ENCODE data around the gene LRRC32.

Gene LRRC32

DNA sequence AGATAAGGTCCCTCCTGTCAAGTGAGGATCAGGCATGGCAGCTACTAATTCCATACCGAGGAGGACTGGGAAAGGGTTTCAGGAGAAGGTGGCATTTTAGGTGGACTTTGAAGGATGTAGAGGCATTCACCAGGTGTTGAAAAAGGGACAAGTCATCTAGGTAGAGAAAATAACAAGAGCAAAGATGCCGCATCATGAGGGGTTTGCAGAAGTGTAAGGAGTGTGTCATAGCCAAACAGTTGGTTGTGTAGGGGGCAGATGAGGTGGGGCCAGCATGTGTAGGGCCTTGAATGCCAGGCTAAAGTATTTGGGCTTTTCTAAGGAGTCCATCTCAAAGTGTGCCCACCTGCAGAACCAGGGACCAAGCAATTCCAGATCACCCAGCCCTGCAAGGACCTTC, 11.6 kb upstream of the LRRC32 start:
- no peak for DNase-seq

DNA sequence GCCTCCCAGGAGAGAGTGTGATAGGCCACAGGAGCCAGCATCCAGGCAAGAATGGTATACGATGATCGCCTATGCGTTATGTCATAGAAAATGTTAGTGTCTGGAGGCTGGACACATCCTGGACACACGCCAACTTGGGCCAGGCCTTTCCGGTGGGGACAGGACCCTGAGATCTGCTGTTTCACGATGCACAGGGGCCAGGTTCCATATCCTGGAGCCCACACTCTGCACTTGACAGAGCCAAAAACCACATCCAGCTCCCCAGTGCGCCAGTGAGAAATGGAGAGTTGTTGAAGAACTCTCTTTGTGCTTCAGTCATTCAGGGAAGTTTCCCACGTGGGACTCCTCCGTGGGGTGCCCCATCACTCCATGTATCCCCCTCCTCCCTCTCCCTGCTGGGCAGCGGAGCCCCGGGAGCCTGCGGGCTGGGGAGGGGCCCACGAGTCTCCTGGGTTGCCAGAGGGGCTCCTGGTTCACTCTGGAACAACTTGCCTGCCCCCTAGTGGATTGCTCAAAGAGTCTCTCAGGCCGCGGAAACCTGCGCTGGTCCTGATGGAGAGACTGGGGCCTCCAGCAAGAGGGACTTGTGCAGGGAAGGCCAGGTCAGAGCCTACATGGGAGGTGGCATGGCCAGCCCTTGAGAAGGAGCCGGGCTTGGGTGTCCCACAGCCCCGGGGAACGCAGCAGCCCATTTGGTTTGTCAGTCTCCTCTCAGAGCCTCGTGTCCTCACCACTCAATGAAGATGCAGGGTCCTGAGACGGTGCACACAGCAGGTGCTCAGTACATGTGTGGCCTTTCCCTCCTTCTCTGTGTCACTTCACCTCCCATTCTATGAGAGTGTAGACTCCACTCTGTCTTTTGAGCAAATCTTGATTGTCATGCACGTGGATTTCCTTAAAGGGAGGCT, 10.2 kb upstream of the LRRC32 start:
- DNase-seq = peak in 50 of 58 donors; percentile 2 to 69 (median 28)

DNA sequence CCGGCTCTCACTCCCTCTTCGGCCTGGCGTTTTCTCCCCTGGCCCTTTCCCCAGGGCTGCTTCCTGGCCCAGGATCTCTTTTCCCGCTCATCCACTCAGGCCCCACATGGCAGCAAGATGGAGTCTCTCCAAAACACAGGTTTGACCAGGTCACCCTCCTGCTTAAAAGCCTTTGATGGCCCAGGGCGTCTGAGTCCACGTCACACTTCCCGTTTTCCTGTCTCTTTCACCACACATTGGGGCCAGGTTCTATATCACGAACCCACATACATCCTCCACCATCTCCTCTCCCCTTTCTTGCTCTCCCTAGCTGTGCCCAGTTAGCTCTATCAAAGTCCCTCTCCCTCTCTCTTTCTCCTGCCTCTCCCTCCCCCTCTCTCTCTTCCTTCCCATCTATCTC, 7.8 kb upstream of the LRRC32 start:
- DNase-seq = no peak

DNA sequence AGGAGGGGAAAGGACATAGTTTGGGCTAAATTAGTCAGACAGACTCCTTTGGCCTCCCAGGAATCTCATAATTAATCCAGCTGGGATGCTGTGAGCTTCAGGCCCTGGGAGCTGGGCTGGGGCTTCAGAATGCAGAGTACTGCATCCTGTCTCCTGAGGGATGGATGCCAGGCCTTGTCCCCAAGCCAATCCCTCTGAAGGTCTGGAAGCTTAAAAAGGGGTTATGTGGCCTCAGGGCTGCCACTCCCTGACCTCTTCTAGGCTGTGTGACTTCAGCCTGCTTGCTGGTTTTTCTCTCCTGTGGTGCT, 6.9 kb upstream of the LRRC32 start:
- no peak for DNase-seq

DNA sequence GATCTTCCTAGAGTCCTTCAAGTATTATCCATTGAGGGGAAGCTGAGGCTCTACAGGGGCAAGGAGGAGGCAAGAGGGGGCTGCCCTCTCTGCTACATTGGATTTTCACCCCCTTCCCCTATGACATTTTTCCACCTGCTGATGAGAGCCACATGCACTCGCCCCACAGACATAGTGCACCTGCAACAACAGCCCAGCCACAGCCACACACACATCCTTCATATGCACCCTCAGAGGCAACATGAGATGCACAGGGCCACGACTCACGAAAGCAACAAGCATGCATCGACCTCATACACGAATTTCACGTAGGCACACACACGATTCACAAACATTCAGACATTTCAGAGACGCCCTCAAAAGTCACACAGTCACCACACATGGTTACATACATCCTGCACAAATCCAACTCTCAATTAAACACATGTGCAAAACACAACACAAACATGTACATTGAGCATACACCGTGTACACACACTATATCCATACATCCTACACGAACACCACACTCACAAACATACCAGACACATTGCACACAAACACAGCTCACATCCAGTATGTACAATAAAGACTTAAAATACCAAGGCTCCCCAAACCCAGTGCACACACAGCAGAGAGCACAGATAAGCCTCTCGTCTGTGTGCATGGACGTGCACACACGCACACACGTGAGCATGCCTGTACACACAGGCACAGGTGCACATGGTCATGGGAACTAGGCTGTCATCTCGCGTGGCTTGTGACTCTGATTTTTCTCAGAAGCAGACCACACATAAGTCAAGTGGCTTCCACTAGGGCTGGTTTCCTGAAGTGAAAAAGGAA, 6.3 kb upstream of the LRRC32 start:
- DNase-seq = no peak

DNA sequence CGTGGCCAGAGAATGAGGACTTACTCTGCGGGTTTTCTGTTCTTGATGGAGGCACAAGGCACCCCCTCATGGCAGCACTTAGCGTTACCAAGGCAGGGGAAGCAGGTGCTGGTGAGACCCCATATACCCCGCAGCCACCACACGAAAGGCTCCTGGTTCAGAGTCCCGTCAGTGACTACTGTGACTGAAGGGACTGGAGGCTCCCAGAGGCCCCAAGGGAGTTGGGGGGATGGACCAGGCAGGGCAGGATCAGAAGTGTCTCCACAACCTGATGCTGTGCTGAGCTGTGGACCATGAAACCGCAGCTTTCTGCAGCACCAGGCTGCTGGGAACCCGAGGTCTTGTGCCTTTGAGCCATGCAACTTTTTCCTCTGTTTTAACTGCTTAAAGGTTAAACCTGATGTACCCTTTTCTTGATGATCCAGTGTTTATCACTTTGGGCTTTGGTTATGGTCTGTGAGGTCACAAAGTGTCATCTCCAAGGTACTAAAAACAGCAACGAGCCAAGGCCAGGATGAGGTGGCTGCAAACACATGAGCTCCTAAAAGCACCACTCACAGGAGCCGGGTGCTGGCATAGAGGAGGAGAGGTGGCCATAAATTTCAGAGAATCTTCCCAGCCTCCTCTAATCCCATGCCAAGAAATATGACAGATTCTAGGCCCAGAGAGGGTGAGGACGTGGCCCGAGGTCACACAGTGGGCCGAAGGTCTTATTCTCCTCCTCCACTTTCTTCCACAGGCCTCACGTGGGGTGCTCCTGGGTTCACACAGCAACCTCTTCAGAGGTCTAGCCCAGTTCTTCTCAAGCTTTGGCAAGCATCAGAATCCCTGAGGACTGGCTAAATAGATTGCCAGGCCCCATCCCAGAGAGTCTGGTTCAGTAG, 4.2 kb upstream of the LRRC32 start:
- no peak for DNase-seq

DNA sequence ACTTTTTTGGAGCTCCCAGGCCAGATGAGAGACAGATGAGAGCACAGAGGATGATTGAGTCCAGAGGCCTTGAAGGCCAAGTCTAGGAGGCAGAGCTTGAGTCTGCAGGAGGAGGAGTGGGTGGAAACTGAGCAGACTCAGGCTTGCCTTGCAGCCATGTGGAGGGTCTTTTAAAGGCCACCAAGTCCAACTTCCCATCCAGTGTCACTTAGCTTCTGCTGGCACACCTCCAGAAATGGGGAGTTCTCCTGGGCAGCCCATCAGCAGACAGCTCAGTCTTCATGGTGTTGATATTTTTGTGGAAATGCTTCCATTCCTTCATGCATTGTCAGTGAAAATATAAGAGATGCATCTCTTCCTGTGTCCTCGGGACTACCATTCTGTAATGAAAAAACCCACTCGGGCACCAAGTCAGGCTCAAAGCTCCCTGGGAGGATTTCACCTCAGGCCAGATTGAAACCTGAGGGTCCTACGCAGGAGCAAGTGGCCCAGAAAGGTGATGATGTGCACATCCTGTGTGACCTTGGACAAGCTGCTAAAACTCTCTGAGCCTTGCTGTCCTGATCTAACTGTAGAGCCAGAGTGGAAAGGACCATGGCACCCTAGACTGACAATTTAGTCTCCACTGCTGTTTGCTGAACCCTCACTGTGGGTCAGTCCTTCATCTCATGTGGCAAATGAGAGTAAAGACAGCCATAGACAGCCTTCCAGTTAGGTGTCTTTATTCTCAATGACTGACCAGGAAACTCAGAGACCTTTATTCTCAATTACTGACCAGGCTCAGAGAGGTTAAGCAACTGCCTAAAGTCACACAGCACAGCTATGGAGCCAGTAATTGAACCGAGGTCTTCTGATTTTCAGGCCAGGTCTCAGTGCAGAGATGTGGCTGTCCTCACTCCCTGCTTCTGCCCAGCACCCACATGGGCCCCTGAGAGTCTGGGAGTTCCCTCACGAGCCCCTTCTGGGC, 2.9 kb upstream of the LRRC32 start:
- DNase-seq = no peak

DNA sequence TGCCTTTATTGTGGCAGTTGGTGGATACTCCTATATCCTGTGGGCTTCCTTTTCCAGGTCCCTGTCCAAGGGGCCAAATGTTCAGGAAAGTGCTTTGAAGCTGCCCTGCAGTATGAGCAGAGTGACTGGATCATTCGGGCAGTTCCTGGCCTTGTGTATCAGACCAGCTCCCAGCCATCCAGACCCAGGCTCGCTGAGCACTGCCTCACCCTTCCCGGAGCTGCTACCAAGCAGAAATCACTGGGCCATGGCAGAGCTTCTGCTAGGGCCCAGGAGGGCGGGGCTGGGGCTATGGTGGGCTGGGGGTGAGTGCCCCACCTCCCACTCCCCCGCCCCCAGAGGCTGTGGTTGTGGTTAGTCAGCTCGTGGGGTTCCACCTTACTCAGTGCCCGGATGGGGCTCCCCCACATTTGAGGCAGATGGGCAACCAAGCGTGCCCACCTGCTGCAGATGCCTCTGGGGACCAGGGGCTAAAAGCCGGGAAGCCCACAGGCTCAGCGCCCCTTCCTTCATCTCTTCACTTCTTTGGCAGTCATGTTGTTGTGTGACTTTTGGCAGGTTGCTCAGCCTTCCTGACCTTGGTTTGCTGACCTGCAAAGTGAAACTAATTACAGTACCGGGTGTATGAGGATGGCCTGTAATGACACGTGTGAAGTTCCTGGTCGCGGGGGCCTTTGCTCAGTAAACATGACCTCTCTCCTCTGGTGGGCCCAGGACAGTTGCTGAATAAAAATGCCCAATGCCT, 2.1 kb upstream of the LRRC32 start:
- DNase-seq = no peak

DNA sequence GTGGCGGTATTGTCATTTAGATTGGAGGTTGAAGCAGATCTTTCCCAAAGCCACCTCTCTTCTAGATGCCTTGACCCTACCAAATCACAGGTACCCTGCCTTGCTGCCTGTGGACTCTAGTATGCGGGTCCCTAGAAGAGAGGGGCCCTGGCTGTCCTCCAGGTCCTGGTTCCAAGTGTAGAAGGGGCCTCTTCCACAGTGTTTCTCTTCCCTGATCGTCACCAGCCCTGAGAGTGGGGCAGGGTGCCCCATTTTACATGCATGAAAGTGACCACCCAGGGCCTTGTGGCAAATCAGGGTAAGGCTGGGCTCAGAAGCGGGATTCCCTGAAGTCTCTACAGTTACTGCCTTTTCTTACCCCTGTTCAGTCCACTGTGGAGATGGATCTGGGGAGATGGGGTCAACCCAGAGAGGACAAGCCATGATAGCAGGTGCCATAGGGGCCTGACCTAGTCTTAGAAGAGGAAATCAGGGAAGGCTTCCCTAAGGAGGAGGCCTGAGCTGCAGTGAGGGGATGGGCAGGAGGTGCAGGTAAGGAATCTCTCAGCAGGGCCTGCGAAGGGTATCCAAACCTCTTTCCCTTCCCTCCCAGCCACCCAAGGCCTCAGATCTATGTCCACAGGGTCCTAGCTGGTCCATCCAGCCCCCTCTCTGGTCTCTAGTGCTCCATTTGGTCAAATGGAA, 1.2 kb upstream of the LRRC32 start:
- DNase-seq = no peak

DNA sequence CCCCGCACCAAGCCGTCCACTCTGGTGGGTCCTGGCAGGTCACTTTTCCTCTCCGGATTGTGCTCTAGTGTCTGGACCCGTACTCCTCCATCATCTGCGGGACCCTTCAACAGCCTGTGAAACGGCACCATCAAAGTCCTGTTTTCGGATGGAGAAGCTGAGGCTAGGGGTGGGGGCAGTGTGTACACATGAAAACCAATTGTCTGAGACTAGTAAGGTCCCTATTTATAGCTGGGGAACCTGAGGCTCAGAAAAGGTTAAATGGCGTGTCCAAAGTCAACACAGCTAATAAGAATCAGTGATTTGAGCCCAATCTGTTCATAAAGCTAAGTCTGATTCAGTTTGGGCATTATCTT, 668 bp upstream of the LRRC32 start:
- DNase-seq = no peak

GRCh38 chr11:76669901-76670484, 554 bp downstream of the LRRC32 start:
- no peak for DNase-seq

DNA sequence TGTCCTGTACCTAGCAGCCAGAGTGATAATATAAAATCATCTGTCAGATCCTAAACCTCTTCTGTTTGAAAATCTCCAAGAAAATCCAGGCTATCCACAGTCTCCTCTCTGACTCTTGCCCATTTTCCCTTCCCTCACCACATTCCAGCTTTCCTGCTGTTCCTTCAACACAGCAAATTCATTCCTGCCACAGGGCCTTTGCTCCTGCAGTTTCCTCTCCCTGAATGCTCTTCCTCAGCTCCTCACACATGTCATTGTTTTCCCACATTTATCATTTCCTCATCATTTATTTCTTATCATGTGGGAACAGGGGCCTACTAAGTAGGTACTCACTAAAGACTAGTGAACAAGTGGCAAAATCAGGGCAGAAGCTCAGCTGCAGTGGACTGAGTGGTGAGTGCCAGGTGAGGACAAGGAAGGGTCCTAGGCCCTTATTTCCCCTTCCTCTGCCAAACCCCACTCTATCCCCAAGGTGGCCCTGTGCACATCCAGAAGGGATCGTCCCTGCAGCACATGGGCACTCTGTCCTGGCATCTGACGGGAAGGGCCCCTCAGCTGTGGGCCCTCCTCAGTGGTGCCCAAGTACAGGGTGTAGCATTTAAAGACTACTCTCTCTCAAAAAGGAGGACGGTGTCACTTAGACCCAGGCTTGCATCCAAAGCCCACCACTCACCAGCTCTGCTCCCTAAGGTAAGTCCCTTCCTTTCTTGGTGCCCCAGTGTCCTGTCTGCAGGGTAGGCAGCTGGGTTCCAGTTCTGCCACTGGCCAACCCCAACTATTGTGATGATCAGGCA, 2.0 kb downstream of the LRRC32 start:
- no peak for DNase-seq

DNA sequence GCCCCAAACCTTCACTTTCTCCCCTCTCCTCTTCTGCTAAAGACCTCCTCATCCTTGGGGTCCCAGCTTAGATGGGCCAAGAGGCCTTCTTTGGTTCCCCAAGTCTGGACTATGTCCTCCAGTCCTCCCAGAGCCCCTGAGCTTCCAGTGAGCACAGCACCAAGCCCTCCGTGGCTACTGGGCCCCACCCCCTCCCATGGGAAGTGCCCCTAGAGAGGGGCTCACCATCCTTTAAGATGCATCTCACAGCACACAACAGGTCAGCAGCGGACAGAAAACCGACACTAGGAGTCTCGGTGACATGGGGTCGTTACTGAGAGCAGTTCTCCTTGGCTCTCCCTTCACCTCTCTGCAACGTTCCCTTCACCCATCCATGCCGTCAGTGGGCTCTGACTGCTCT, 2.7 kb downstream of the LRRC32 start:
- no peak for DNase-seq

GRCh38 chr11:76667271-76667818, 3.2 kb downstream of the LRRC32 start:
- DNase-seq = no peak

DNA sequence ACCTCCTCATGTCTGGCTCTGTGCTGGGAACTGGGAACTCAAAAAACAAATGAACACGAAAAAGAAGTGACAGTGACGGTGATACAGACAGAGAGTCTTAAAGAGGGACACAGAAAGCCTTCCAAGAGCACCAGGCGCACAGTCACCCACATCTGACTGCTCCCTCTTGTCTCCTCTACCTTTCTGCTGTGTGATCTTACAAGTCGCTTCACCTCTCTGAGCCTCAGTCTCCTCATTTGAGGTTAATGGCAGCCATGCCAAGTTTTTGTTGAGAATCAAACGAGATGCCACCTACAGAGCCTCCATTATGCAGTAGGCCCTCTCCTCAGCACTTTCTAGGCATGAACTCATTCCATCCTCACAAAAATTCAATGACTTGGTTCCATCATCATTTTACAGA, 3.7 kb downstream of the LRRC32 start:
- no peak for DNase-seq

DNA sequence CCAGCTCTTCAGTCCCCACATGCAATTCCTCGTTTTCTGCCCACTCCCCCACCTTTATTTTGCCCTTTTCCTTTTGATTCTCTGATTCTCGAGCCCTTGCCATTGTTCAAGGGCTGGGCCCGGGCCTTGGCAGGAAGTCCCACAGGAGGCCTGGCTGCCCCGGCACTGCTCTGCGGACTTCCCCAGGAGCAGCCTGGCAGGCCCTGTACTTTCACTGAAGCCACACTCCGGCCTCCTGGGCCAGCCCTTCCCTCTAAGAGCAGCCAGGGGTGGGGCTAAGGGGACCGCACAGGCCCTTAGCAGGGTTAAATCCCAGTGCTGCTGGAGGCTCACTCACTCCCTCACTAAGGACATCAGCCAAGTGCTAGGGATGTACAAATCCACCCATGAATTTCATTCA, 4.1 kb downstream of the LRRC32 start:
- no peak for DNase-seq

DNA sequence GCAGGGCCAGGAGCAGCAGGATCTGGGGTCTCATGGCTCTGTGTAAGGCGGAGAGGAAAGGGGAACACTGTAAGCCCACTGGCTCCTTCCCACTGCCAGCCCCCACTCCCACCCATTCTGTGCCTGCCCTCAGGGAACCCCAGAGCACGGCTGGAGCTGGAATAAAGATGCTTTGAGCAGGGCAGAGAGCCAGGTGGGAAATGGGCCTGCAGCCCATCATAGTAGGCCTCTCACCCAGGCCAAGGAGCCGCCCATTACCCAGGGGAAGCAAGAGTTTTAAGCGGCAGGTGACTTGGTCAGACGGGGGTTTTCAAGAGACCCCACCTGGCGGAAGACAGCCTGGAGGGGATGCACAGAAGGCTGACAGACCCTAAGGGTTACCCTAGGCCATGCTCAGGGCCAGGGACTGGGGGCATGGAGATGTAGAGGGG, 4.6 kb downstream of the LRRC32 start:
- DNase-seq = no peak

GRCh38 chr11:76665172-76665571, 5.4 kb downstream of the LRRC32 start:
- DNase-seq = no peak

All from anterior cingulate cortex (tissue), 58 donors.